ENCODE data around the gene EEFSEC.

EEFSEC gene

DNA sequence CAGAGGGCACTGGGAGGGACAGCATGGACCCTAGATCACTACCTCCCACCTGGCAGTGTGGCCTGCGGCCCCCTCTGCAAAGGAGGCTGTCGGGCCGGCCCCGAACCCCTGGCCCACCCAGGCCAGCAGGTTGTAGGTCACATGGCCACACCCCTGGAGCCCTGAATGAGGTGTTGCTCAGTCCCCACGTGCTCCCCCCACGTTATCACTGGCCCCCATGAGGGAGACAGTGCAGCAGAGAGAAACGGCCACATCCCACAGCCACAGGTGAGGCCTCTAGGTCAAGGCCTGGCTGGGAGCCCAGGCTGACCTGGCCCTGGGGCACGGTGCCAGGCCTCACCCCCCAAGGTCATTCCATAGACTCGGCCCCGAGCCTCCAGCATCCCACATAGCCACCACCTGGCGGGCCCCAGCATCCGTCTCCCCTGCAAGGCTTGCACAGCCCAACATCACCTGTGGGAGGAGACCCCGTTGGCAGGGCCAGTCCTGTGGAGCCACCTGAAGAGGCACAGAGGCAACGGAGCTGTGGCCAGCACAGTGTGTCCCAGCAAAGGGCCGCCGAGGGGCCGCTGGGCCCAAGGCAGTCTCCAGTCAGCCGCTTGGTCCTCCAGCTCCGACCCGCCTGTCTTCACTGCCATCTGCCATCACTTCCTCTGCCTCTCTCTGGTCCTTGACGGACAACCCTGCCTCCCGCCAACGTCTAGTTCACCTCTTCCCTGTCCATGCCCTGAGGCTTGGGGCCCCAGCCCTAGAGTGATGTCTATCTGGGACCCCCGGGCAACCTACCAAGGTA lies 260.3 kb downstream of the EEFSEC start:
- DNase-seq (ENCODE audit: low spot score): no peak

GRCh38 chr3:128415200-128415772 lies 262.0 kb downstream of the EEFSEC start:
- DNase-seq (ENCODE audit: low spot score): no peak

GRCh38 chr3:128415773-128416577 lies 262.7 kb downstream of the EEFSEC start:
- DNase-seq (ENCODE audit: low spot score): no peak

DNA sequence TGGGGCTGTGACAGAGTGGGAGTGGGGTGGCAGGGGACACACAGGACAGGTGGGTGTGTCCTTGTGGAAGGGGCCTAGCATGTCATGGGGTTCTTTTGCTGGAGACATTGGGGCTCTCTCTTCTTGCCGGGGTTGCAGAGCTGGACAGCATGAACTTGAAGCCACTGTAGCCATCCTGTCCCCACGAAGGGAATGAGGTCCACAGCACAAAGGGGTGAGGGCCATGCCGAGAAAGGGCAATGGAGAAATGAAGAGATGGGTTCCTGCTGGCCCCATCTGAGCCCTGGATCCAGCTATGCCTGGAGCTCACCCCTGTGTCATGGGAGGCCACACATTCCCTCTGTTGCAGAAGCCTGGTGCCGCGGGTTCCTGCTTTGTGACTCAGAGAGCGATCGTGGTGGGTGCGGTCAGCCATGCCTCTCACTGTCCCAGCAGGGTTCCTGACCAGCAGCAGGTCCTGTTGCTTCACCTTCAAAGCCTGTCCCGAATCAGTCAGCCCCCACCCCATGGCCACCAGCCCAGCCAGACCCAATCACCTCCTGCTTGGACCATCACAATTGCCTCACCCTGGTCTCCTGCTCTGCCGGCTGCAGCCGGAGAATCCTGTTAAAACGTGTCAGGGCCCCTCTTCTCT lies 263.4 kb downstream of the EEFSEC start:
- peak; percentile 88 for DNase-seq (ENCODE audit: low spot score)

DNA sequence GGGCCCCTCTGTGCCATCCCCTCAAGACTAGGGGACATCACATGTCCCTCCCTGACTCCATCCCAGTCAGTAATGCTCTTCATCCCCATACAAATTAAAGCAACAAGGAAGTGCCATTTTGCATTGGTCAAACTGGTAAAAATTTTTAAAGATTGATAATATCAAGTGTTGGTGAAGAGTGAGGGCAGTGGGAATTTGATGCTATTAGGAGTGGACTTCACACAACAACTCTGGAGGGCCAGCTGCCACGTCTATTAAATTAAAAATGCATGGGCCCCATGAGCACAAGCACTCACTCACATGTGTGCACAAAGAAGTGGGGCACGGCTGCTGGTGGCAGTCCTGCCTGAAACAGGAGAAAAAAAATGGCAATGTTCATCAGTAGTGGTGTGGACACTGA lies 265.6 kb downstream of the EEFSEC start:
- no peak for DNase-seq (ENCODE audit: low spot score)

- DNase-seq (ENCODE audit: low spot score): no peak
Measured at GRCh38 chr3:128419311-128419710, 266.0 kb downstream of the EEFSEC start.

DNA sequence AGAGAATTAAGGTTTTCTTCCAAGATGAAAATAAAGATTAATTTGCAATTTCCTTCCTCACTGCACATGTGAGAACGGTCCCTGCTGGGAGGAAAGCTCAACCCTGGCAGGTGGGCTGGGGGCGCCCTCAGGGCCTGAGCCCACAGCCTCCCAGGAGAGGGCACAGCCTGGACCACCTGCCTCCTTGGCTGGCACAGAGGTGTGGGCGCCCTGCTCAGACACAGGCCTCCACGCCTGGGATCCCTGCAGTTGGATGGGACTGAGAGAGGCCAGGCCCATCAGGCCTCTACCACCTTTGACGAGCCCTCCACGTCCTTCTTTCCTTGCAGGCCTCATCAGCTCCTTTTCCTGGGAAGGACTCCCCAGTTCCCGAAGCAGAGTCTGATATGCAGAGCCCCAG lies 267.0 kb downstream of the EEFSEC start:
- DNase-seq (ENCODE audit: low spot score): no peak

GRCh38 chr3:128420720-128421438 lies 267.6 kb downstream of the EEFSEC start:
- DNase-seq (ENCODE audit: low spot score): no peak

DNA sequence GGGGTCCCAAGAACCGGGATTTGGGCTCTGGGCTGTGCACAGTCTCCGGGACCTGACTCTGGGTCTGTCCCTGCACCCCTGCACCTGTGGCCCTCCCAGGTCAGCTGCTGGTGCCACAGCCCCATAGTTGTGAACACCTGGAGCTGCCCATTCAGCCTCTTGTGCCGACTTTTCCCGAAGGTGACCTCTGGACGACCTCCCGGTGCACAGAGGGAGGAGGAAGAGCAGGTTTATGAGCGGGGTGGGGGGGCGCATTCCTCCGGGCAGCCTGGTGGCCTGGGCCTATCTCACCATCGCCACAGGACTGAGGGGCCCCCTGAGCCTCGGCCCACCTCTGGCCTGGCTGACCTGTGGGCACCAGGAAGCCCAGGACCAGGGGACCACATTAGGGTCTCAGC lies 268.2 kb downstream of the EEFSEC start:
- no peak for DNase-seq (ENCODE audit: low spot score)

DNA sequence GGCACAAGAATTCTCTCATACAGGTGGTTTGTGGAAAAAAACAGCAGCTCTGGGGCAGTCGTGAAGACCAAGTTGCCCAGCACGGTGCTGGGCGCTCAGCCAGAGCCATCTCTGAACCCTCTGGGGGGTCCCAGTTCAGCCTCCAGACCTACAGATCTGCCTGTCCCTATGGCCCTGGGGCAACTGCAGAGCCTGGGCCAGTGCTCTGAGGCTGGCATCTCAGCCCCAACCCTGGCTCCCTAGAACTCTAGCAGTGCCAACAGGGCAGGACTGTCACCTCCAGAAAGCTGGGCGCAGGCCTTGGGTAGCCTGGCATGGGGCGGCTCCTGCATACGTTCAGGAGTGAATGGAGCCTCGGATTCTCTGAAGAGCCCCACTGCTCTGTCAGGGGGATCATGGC lies 268.7 kb downstream of the EEFSEC start:
- DNase-seq (ENCODE audit: low spot score): no peak

DNA sequence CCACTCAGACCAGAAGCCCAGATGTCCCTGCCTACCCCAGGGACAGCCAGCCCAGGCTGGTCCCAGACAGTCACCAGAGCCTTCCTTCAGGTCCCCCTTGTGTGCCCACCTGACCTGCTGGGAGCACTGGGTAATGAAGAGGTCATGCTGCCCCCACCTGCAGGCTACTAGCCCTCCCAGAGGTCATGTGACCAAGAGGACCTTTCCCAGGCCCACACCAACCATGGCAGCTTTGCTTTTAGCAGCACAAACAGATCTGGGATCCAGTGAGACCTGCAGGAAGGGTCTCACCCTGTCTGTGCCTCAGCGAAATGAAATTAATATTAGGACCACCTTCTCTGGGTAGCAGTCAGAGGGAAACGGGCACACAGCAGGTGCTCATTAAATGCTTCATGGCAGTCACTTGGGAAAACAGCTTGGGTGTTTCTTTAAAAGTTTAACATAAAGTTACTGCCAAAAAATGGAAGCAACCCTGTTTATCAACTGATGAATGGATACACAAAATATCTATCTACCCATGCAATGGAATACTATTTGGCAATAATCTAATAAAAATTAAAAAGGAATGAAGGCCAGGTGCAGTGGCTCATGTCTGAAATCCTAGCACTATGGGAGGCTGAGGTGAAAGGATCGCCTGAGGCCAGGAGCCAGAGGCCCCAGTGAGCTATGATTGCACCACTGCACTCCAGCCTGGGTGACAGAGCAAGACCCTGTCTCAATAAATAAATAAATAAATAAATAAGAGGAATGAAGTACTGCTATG lies 269.7 kb downstream of the EEFSEC start:
- DNase-seq (ENCODE audit: low spot score): no peak

- no peak for DNase-seq (ENCODE audit: low spot score)
Measured at GRCh38 chr3:128423525-128424147, 270.4 kb downstream of the EEFSEC start.

DNA sequence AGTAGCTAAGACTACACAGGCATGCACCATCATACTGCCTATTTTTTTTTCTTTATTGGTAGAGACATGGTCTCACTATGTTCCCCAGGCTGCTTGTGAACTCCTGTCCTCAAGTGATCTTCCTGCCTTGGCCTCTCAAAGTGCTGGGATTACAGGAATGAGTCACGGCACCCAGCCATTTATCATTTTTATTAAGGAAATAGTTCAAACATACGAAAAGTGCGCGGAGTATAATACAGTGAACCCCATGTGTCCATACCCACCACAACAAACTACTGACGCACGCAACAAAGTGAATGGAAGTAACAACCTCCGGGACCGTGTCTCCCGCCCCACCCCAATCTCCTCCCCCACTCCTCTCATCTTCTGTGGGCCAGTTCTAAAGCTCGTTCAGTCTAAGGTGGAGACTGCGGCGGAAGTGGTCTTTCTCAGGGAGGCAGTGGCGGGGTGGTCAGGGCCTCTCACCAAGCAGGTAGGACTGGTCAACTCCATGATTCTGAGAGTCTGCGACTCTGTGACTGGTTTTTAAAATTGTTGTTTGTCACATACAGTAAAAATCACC lies 271.3 kb downstream of the EEFSEC start:
- DNase-seq (ENCODE audit: low spot score): no peak

DNA sequence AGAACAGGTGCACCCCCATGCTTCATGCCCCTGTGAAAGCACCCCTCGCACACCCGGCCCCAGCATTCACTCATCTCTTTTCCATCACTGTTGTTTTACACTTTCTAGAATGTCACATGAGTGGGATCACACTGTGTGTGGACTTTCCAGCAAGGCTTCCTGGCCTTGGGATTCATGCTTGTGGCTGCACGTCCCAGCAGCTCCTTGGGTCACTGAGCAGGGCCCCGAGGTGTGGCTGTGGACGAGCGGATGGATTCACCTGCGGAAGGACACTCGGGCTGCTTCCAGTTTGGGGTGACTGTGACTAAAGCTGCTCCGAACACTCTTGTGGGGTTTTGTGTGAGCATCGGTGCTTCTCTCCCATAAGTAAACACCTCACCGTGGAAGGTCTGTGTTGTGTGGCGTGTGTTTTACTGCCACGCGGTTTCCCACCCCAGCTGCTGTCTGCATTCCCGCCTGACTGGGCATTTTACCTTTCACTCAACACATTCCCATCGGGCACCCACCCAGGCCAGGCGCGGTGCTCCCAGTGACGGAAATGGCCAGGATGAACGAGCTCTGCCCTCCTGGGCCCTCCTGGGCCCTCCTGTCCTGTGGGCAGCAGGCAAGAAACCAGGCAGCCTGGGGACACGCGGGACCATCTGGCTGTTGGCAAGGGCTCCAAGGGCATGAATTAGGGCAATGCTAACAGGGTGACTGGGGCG lies 272.0 kb downstream of the EEFSEC start:
- no peak for DNase-seq (ENCODE audit: low spot score)

GRCh38 chr3:128425846-128426127 lies 272.5 kb downstream of the EEFSEC start:
- no peak for DNase-seq (ENCODE audit: low spot score)

DNA sequence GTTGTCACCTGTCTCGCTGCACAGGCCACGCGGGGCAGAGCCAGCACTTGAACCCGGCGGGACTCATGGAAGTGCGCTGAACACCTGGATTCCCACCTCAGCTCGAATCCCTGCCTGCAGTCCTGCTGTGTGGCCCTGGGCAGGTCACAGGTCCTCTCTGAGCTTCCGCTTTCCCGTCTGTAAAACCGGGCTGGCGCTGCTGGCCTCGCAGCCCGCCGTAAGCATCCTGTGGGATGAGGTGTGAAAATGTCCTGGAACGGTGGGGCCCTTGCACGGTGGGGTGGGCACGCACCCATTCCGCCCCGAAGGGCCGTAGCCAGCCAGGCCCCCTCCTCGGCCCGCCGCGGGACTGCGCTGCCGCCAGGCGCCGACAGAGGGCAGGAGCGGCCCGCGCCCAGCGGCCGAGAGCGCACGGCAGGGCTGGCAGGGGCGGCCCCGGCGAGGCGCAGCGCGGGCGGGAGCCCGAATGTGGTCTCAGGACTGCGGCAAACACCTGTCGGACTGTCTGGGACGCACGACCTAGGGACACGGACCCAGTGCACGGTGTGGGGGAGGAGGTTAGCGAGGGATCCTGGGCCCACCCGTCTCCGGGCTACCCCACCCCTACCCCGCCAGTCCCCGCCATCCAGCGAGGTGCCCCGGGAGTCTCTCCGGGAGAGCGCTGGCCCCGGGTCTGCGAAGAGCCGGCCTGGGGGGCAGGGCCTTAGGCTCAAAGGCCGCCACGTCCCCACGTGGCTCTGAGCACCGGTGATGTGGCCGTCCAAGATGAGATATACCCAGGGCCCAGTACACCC lies 273.0 kb downstream of the EEFSEC start:
- peak; percentile 95 for DNase-seq (ENCODE audit: low spot score)

- no peak for DNase-seq (ENCODE audit: low spot score)
Measured at GRCh38 chr3:128427175-128427857, 274.0 kb downstream of the EEFSEC start.

All from GM03348 (cell line).